ENCODE results near the gene OR51G2.

OR51G2 gene

DNA sequence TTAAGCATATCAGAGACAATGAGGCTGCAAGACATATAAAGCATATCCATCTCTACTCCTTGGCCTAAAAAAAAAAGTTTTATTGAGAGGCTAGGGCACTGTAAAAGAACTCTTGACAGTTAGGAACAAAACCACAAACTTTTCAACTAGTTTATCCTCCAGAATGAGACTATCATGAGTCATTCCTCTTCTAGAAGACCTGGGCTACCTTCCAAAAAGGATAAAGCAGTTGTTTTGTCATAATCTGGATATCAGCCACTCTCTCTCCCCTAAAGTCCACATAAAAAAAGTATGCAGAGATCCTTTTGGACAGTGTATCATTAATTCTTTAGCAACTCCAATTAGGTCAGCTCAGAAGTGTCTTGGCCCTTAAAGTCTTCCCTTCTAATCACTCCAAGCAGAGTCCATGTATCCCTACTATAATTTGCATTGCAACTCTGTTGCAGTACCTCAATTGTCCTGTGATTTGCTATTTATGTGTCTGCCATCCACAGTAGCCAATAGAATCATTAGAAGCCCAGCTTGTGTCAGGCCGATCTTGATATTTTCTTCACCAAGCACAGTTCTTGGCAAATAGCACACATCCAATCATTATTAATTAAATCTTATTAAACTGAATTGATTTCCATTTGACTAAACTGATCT, 27.0 kb downstream of the OR51G2 start:
- in situ Hi-C loops (cut with MboI; ENCODE audit: low sequenced_read_pairs, unreplicated experiment), result no loop called here
- TF ChIP-seq, protein P1, sequence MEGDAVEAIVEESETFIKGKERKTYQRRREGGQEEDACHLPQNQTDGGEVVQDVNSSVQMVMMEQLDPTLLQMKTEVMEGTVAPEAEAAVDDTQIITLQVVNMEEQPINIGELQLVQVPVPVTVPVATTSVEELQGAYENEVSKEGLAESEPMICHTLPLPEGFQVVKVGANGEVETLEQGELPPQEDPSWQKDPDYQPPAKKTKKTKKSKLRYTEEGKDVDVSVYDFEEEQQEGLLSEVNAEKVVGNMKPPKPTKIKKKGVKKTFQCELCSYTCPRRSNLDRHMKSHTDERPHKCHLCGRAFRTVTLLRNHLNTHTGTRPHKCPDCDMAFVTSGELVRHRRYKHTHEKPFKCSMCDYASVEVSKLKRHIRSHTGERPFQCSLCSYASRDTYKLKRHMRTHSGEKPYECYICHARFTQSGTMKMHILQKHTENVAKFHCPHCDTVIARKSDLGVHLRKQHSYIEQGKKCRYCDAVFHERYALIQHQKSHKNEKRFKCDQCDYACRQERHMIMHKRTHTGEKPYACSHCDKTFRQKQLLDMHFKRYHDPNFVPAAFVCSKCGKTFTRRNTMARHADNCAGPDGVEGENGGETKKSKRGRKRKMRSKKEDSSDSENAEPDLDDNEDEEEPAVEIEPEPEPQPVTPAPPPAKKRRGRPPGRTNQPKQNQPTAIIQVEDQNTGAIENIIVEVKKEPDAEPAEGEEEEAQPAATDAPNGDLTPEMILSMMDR (IDR thresholded peaks at IDR 0.05; ENCODE audit: borderline replicate concordance, control extremely low read depth, extremely low read depth, insufficient read depth, missing control alignments), result no peak
- no peak for DNase-seq (ENCODE audit: low spot score)

DNA sequence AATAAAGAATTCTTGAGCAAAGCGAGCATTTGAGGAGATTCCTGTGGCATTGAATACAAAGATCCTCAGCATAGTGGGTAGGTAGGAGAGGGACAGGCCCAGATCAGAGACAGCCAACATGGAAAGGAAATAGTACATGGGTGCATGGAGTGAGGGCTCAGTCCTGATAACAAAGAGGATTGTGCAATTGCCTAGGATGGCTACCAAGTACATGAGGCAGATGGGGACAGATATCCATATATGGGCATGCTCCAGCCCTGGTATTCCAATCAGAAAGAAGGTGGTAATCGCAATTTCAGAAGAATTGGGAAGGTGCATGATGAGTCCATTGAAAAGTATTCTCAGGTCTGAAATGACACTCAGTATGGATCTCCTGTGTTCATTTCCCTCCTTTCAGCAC, 28.9 kb downstream of the OR51G2 start:
- TF ChIP-seq, protein P1 (IDR thresholded peaks at IDR 0.05; ENCODE audit: borderline replicate concordance, control extremely low read depth, extremely low read depth, insufficient read depth, missing control alignments), result no peak
- no peak for DNase-seq (ENCODE audit: low spot score)
- in situ Hi-C loops (cut with MboI; ENCODE audit: low sequenced_read_pairs, unreplicated experiment), result no loop called here

DNA sequence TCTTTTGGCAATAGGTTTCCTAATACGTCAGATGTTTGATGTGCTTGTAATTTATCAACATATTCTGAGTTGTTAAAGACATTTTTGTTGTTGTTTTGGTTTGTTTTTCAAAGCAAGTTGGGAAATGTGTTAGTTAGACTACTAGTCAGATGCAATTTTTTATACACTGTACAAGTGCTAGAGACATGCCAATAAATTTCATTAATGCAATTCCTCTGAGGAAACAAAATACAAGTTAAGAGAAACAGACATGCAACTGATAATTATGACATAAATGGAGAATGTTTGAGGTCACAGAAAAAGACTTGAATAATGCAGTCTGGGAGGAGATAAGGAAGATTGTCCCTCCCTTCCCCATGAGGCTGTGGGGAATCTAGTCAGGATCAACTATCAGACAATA, 31.6 kb downstream of the OR51G2 start:
- TF ChIP-seq, protein P1 (IDR thresholded peaks at IDR 0.05; ENCODE audit: borderline replicate concordance, control extremely low read depth, extremely low read depth, insufficient read depth, missing control alignments), result no peak
- DNase-seq (ENCODE audit: low spot score), result no peak
- in situ Hi-C loops (cut with MboI; ENCODE audit: low sequenced_read_pairs, unreplicated experiment), result no loop called here

DNA sequence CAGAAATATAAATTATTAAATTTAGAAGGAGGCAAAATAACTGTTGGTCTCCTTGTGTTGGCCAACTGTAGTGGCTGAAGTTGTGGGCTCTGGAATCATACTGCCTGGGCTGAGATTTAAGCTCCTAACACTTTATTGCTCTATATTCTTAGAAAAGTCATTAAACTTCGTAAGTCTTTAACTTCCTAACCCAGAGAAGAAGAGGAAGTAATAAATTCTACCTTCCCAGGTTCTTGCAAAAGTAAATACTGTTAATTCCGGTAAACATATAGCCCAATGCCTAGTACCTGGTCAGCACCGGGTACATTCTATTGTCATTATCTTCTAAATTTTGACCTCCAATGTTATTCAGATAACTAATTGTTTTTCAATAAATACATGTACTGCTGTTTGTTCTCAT, 33.0 kb downstream of the OR51G2 start:
- in situ Hi-C loops (cut with MboI; ENCODE audit: low sequenced_read_pairs, unreplicated experiment), result no loop called here
- no peak for DNase-seq (ENCODE audit: low spot score)
- TF ChIP-seq, protein P1 (IDR thresholded peaks at IDR 0.05; ENCODE audit: borderline replicate concordance, control extremely low read depth, extremely low read depth, insufficient read depth, missing control alignments), result no peak

DNA sequence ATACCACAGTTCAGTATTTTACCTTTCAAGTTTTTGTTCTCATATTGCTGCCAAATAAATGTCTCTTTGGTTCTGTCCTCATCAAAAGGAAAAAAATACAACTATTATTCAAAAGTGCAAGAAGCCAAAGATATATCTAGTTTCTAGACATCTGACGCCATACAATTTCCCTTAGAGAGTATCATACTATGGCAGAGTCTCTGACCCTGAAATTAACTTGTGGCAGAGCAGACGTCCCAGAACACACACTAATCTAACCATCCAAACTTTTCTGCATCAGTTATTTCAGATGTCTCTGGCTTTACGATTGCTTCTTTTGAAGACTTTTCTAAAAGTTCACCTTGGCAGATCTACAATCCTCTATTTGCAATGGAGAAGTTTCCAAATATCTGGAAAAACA, 34.8 kb downstream of the OR51G2 start:
- DNase-seq (ENCODE audit: low spot score), result no peak
- TF ChIP-seq, protein P1 (IDR thresholded peaks at IDR 0.05; ENCODE audit: borderline replicate concordance, control extremely low read depth, extremely low read depth, insufficient read depth, missing control alignments), result no peak
- in situ Hi-C loops (cut with MboI; ENCODE audit: low sequenced_read_pairs, unreplicated experiment), result no loop called here

DNA sequence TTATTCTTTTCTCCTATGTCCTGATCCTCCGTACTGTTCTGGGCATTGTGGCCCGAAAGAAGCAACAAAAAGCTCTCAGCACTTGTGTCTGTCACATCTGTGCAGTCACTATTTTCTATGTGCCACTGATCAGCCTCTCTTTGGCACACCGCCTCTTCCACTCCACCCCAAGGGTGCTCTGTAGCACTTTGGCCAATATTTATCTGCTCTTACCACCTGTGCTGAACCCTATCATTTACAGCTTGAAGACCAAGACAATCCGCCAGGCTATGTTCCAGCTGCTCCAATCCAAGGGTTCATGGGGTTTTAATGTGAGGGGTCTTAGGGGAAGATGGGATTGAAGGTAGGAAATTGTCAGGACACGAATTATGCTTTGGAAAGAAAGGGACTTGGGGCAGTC, 36.6 kb downstream of the OR51G2 start:
- in situ Hi-C loops (cut with MboI; ENCODE audit: low sequenced_read_pairs, unreplicated experiment), result no loop called here
- DNase-seq (ENCODE audit: low spot score), result no peak
- TF ChIP-seq, protein P1 (IDR thresholded peaks at IDR 0.05; ENCODE audit: borderline replicate concordance, control extremely low read depth, extremely low read depth, insufficient read depth, missing control alignments), result no peak
